ENCODE results near the gene TOP2A. TPM values are rescaled to one million over a fixed set of nuclear protein-coding genes. Genes with fewer than 3 reads are reported as not detected.

The TOP2A gene
- polyA plus RNA-seq, 1 of the 3 experiments (the other 2 are of a cell fraction), result 20.6 TPM

GRCh38 chr17:40451420-40451819 is 33.7 kb upstream of the TOP2A start (continued):
- TF ChIP-seq POLR2AphosphoS5 (IDR thresholded peaks at IDR 0.05; ENCODE audit: low read depth, low read length) (peak; percentile 93), FOXM1 (IDR thresholded peaks at IDR 0.05; ENCODE audit: low read depth) (peak; percentile 27; the same call in 1 of the 2 replicates), PBX3 (IDR thresholded peaks at IDR 0.05) (peak; percentile 94), YY1 (IDR thresholded peaks at IDR 0.05; ENCODE audit: low read depth) (no peak), JUND (IDR thresholded peaks at IDR 0.05) (peak; percentile 59), CHD2 (IDR thresholded peaks at IDR 0.05; ENCODE audit: low read length, partially characterized antibody) (peak; percentile 93), TEAD4 (IDR thresholded peaks at IDR 0.05; ENCODE audit: borderline replicate concordance, insufficient read depth) (peak; percentile 71), EZH2phosphoT487 (IDR thresholded peaks at IDR 0.05; ENCODE audit: borderline replicate concordance, low read depth) (no peak), SMC3 (IDR thresholded peaks at IDR 0.05; ENCODE audit: low read depth, low read length) (peak; percentile 23; the same call in 1 of the 2 replicates), TCF12 (IDR thresholded peaks at IDR 0.05) (peak; percentile 100), RCOR1 (IDR thresholded peaks at IDR 0.05; ENCODE audit: low read length) (peak; percentile 98), REST (IDR thresholded peaks at IDR 0.05; ENCODE audit: low read depth, low read length) (peak; percentile 69), ELF1 (IDR thresholded peaks at IDR 0.05) (peak; percentile 40; the same call in 1 of the 2 replicates), GATA2 (CRISPR knock-in tag; IDR thresholded peaks at IDR 0.05) (peak; percentile 15; the same call in 1 of the 2 replicates), CTCF (IDR thresholded peaks at IDR 0.05) (no peak), SIN3A (IDR thresholded peaks at IDR 0.05; ENCODE audit: borderline replicate concordance, low read depth, low read length) (peak; percentile 90; the same call in 1 of the 2 replicates)
